Hypothalamus (tissue), 51 donors: ENCODE results near the gene SMAD7.

ENCODE experiments used
- DNase-seq, 51 donors: peaks; one replicate each; lab custom pipeline; 2025; lab: John Stamatoyannopoulos, UW

Gene SMAD7, protein sequence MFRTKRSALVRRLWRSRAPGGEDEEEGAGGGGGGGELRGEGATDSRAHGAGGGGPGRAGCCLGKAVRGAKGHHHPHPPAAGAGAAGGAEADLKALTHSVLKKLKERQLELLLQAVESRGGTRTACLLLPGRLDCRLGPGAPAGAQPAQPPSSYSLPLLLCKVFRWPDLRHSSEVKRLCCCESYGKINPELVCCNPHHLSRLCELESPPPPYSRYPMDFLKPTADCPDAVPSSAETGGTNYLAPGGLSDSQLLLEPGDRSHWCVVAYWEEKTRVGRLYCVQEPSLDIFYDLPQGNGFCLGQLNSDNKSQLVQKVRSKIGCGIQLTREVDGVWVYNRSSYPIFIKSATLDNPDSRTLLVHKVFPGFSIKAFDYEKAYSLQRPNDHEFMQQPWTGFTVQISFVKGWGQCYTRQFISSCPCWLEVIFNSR

DNA sequence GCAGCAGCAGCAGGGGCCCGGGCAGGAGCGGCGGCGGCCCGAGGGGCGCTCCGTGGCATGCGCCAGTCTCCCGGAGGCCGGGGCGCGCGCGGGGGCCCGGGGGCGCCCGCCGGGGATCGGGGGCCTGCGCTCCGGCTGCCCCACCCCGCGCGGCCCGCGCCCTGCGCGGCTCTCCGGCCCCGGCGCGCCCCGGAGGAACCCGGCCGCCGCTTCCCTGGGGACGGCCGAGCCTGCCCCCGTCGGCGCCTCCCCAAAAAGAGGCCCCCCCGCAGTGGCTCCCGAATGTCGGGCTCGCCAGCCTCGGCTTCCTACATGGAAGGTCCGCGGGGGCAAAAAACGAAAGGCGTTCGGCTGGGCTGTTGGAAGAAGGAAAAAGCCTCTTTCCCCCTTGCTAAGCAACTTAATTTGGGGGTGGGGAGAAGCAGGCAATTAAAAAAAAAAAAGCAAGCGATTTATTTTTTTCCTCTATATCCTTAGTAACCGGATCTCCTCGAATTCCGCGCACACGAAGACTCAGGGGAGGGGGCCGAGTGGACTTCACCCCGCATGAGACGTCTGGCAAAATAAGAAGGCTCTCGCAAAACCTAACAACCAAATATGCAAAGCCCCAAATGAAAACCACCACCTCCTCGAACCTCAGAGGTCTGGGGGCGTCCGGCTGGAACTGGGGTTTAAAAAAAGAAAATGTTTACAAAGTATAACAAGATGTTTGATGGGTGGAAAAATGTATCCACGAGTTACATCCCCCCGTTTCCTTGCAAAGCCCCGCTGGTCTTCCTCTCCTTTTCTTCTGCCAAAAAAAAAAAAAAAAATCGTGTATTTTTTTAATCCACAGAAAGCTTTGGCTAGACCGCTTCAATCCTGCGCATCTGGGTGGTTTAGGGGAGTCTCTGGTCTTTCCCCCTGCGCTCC is at the start of gene SMAD7:
TSS of gene SMAD7 (minus strand) at position 430 of the 912 bp plus-strand sequence. CDS start 541 bp downstream, outside the sequence.
- peak in 4 of 51 donors; percentile 24 to 39 (median 28) for DNase-seq

DNA sequence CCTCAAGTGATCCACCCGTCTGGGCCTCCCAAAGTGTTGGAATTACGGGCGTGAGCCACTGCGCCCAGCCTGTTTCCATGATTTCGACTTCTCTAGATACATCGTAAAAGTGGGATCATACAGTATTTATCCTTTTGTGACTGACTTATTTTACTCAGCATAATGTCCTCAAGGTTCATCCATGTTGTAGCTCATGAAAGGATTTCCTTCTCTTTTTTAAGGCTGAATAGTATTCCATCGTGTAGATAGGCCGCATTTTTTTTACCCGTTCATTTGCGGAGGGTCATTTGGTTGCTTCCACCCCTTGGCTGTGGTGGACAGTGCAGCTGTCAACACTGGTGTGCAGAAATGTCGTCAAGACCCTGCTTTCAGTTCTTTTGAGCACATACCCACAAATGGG is 48.8 kb upstream of the SMAD7 start:
- DNase-seq, result no peak

DNA sequence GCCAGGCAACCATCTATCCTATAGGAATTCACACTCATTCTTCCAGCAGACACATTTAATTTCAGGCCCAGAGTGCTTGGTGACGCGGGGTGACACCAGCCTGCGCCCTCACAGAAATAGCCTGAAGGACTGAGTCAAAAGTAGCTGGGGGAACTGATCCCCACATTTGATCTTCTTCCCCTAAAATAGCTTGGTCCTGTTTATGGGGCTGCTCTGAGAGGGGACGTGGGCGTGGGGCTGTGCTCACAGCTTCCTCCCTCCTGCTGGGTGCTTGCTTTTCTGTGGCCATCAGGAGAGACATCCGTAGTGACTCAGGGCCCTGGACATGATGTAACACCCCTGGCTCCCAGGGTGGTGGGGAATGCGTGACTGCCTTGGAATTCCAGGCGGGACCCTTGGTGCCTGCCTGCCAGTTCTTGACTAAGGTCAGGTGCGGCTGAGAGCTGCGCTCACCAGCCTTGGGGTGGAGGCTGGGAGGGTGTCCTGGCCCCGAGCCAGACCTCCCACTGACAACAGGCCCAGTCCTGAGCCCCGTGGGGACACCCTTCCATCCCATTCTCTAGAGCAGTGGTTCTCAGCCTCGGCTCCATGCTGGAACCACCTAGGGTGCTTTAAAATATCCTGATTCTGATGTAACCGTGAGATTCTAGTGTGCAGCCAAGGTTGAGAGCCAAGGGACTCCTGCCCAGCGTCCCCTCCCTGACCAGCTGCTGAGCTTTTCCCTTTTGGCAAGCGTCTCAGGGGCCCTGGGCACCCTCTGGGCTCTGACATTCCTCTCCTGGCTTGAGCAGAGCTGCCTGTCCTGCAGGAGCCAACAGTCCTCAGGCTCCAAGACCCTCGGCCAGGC is 47.4 kb upstream of the SMAD7 start:
- DNase-seq, result peak in 15 of 51 donors; percentile 16 to 81 (median 39)

DNA sequence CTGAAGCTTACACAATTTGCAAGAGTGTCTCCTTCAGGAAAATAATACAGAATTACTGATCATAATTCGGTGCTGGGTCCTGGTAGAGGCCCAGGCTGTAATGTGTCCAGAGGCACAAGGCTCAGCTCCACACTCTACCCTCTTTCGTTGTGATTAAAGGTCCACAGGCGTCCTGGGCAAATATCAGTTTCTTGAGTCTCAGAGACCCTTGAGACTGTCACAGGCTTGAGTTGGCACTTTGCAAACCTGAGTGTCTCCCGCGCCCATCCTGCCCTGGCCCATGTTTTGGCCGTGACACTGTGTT is 46.9 kb upstream of the SMAD7 start:
- DNase-seq, result no peak

DNA sequence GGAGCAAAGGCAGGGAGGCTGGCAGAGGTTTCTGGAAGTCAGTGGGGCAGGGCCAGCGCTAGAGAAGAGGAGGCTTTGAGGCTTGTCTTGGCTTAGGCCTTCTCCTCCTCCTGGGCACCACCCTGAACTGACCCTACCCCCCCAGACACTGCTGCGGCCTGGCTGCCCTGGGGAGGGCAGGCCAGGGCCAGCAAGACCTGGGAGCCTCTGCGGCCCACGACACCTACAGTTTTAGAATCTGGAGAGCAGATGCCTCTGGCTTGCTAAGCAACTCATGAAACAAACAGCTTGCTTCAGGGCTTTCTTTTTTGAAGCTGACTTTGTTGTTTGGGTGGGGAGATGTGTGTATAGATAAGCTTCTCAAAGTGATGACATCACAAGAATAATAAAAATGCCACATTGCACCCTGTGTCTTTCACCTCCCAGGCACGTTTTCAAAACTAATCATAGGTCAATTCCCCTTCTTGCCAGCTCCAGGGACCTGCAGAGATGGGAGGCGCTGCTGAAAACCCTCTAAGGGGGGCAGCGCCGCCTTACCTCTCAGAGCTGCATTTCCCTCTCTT is 46.2 kb upstream of the SMAD7 start:
- no peak for DNase-seq

DNA sequence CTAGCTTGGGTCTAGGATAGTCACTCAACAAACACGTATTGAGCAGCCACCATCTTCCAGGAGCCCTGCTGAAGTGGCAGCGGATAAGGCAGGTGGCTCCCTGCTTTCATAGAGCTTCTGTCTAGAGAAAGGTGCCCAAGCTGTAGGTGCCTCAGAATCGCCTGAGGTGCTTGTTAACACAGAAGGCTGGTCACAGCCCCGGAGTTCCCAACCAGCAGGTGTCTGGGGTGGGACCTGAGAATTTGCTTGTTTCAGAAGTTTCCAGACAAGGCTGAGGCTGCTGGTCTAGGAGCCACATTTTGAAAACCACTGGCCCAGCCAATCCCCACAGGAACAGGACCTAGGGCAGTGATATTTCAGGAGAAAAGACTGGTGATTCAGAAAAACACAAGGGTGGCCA is 45.3 kb upstream of the SMAD7 start:
- no peak for DNase-seq

DNA sequence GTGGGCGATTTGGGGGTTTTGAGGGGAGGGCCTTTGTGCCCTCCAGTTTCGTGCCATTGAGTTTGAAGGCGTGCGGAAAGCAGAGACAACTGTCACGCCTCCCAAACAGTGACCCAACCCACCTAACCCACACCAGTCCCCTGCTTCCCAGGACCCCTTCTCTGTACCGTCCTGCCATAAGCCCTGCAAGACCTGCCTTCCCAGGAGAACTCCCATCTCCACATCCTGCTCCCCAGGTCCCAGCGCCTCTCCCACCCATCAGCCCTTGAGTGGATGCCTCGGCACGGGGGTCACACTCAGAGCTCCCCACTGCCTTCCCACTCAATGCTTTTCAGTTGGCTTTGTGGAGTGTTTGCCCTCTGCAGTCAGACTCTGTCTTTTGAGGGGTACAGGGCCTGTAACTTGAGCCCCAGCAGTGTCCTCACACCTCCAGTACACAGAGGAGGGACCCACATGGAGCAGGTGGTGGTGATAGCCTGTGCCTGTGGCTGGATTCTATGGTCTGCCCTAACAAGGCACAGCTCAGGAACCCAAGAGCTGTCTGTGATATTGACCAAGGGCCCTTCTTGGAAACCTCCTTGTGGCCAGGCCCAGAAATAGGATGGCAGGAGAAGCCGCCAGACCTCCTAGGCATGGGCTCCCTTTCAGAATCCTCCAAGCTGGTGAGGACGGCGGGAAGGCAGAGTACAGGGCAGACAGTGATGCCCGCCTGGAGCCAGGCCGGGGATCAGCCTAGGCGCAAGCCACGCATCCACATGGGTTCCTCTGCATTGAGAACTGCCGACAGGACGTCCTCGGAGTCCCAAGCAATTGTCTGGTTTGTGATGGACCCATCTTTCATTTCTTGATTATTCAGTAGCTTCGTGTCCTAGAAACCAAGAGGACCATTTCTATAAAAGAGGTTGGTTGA is 44.4 kb upstream of the SMAD7 start:
- DNase-seq, result no peak

DNA sequence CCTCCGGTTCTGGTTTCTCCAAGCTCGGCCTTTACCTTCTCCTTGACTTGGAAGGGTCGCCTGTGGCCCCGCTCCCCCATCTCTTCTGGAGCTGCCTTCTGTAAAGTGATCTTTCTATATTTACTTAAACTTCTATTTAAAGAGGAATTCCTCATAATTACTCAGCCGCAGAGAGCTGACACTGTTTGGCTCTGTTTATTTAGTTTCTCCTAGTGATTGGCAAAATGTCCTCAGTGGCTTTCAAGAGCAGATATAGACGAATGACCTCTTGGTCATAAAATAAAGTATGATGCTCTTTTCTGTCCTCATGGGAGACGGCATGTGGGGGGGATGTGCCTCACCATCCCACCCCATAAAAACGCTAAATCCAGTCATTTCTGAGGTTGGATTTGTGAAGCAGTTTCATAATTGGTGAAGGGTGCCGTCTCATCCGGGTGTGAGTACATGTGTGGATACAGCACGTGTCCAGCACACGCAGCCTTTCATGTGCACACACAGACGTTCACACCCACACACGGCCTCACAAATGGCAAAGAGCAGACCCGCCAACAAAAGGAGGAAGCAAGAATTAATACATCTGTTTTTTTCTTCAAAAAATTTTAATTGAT is 43.4 kb upstream of the SMAD7 start:
- DNase-seq, result no peak

DNA sequence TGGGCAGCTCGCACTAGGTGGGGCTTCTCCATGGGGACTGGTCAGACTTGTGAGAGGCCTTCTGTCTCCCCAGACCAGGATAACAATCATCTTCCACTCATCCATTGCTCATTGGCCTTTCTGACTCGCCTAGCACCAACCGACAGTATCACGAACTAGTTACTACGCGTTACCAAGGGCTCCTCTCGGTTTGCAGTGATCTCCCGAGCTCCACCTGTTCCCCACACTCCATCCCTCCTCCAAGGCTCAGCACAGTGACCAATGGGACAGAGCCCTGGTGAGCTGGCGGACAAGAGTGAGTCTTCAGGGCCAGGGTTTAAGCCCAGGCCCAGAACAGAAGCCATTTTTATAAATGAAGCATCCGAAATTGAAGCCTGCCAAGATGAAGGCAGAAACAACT is 42.8 kb upstream of the SMAD7 start:
- no peak for DNase-seq

DNA sequence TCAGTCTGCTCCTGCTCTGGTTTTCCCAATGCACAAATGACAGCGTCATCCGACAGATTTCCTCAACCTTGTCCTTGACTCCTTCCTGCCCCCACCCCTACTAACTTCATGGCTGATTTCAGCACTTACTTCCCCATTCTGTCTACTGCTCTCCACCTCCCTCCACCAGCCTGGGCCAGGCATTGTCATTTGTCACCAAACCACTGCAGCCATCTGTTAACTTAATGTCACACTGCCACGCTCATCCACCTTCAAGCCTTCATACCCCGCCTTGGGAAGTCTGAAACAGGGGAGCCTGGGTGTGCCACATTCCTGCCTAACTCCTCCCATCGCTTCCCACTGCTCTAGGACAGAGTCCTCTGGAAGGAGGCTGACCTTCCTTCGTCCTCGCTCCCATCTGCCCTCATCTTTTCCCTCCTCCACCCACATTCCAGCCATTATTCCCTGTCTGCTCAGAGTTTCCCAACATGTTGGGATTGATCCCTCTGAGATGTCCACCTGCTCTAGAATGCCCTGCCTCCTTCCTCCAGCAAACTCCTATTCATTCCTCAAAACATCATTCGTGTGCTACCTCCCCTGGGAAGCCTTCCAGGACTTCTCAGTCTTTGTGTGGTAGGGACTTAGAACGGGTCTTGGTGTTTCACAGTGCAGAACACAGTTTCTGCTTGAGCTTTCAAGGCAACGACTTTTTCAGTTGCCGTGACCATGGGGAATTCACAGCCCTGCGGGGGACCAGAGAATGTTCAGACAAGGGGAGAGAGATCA is 42.2 kb upstream of the SMAD7 start:
- DNase-seq, result peak in 2 of 51 donors; percentile 5 to 24

DNA sequence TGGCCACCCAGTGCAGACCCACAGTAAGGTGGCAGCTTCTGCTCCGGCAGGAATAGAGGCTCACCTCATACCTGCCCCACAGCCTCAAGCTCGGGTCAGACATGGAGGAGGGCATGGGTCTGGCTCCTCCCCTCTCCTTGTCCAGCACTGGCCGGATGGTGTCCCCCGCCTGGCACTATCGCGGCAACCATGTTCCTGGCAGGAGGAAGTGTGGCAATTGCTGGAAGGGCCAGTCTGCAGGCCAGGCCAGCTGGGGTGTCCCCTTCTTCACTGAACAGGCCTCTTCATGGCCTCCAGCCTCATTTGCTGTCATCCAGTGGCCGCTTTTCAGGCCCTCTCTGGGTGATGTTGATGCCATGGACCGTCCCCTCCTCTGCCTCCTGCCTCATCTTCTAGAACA is 41.4 kb upstream of the SMAD7 start:
- DNase-seq, result no peak

DNA sequence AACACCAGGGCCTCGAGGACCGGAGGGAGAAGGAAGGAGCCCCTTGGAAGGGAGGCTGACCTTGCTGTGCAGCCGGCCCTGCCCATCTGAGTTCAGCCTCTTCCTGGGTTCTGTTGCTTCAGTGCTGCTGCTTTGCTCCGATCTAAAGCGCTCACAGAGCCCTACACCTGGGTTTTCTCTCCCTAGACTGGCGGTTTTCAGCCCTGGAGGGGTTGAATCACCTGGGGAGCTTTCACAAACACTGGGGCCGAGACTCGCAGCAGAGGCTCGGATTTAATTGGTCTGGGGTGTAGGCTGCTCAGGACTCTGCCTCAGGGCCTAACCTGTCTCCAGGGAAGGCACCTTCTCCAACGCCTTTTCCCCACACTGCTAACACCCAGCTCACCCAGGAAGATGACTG is 40.9 kb upstream of the SMAD7 start:
- DNase-seq, result no peak

DNA sequence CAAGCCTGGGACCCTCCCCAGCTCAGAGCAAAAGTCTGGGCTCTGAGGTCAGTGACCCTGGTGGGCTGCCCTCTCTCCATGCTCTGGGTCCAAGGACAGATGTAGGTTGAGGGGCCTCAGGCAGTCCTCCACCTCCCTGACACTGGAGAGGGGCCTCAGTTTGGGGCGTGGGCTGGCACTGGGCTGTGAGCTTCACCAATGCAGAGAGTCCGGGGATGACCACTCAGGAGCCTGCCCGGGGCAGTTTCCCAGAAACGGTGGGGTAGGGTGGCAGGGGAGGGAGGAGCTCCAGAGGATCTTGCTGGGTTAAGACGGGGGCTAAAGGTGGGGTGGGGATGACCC is 40.5 kb upstream of the SMAD7 start:
- DNase-seq, result no peak

DNA sequence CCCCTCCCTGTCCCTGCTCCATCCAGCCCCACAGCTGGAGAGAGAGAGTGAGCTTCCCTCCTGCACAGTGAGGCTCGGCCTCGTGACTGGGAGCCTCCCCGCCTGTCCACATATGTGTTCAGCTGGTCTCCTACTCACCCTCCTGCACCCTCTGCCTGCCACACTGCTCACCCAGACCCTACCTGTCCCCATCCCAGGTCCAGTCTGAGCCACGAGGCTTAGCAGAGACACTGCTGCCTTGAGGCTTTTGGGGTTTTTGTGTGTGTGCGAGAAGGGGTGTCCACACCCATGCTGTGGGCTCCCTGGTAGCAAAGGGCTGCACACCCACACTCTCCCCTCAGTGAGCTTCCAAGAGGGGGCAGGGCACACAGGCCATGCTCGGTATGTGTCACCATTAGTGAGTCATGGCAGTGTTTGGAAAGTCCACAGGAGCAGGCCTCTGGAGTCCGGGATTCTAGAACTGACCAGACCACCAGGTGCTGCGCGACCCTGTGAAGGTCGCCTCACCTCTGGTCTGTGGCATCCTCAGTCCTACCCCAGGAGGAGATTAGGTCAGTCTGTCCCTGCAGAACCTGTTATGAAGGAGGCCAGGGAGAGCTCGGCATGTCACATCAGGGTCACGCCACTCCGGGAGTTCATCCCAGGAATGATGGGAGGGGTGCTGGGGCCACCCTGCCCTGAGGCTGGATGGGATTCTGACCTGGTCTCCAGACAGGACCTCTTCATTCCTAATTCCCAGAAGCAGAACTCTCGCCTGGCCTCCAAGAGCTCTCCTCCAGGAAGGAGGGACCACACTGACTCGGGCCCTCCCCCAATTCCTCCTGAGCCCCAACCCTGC is 39.9 kb upstream of the SMAD7 start:
- DNase-seq, result no peak

DNA sequence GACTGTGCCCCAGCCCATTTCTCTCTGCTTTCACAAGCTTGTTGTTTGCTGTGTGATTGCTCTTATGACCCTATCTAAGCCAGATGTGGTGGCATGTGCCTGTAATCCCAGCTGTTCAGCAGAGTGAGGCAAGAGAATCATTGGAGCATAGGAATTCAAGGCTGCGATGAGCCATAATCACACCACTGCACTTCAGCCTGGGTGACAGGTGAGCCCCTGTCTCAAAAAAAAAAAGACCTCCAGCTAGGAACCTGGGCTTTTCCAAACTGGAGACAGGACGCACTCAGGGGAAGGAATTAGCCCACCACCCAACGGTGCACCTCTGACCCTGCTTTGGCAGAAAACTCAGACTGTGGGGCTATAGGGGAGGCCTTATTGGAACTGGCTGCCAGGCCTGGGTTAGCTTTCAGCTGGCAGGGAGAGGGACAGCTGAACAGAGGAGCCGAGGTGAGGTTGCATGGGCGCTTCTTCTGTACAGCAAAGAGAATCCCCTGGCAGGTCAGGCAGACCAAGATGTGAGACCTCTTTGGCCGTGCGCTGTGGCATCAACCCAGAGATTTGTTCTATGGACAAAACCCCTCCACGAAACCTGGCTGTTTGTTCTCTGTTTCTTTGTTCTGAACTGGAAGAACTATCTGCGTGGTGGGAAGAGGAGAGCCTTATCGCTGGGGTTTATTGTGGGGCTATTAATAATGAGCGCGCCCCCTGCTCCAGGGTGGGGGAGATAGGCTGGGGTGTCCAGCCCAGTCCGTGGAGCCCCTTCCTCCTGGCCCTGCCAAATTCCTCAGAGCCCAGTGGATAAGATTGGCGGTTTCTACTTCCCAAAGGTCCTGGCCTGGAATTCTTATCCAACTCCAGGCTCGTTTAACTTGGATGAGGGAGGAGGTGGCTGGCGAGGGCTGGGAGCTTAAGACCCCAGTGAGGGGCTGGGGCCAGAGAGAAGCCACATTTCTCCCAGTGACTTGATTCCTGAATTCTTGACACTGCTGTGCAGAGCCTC is 38.8 kb upstream of the SMAD7 start:
- DNase-seq, result no peak
